HG03196 (cell line): Measurements from ENCODE around the gene PRELID1.
"Not testable (repeated sequence)": the region's sequence is repeated elsewhere in the genome, so short reads cannot be mapped to it uniquely, and the experiment has no call there.

Source experiments
- ATAC-seq: cut with Tn5 transposase; IDR thresholded peaks from one replicate; pipeline ENCODE4 v1.9.1; 2021; ENCODE audit not compliant: unreplicated experiment

The PRELID1 gene

DNA sequence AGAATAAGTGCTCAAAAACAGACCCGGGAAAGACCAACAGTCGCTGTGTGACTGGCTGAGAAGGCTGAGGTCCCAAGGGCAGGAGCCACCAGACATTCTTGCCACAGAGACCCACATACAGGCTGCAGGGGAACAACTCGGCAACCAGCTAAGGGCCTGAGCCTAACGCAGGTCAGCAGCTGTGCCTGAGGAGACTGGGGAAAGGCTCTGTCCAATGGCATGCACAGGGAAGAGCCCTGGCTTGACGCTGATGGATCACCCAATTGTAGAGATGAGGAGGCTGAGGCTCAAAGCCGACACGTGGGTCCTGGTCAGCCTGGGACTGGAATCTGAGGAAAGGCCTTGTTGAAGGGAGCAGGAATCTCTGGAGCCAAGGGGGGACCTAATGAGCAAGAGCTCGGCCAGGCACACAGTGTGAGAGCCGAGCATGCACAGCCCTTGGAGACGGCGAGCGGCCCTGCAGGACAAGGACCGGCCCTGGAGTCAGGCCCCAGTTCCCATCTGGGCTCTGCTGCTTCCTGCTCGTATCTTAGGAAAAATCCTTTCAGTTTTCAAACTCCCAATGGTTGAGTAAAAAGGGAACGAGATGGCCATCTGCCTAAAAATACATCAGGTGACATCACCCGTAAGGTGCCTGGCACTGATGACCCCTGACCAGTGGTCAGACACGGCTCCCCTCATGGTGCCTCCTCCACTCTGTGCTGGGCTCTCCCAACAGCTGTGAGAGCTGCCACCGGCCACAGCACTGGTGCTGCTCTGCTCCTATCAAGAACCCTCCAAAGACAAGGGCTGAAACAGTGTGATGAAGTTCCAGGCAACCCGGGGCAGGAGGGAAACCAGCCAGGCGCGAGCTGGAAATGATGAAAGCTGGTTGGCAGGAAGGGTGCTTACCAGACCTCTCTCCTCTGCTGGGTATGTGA is 31.4 kb downstream of the PRELID1 start:
- no peak for ATAC-seq

DNA sequence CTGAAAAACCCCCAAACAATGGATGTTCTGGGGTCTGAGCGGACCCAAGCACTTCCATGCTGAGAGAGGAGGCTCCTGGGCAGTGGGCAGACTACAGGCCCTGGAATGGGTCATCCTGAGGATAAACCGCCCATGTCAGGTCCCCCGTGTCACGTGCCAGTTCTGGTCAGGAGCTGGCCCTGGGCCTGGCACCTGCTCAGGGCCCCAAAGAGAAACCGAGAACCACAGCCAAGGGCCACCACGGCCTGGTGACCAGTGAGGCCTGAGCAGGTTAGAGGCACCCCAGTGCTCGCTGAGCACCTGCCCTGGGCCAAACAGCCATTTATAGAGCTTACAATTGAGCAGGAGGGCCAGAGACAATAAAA is 32.1 kb downstream of the PRELID1 start:
- no peak for ATAC-seq

DNA sequence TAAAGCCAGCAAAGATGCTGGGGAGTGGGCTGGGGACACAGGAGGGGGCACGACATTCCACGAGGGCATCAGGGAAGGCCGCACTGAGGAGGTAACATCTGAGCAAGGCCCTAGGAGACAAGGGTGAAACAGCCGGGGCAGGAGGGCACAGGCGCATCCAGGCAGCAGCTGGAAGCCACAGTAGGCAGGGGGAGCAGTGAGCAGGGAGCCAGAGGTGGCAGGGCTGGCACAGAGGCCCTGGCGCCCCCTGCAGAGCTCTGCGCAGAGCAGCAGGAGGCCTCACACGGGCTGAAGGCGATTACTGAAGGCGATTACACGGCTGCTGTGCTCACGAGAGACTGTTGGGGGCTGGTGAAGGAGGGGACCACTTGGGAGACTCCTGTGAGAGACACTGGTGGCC is 32.5 kb downstream of the PRELID1 start:
- no peak for ATAC-seq

DNA sequence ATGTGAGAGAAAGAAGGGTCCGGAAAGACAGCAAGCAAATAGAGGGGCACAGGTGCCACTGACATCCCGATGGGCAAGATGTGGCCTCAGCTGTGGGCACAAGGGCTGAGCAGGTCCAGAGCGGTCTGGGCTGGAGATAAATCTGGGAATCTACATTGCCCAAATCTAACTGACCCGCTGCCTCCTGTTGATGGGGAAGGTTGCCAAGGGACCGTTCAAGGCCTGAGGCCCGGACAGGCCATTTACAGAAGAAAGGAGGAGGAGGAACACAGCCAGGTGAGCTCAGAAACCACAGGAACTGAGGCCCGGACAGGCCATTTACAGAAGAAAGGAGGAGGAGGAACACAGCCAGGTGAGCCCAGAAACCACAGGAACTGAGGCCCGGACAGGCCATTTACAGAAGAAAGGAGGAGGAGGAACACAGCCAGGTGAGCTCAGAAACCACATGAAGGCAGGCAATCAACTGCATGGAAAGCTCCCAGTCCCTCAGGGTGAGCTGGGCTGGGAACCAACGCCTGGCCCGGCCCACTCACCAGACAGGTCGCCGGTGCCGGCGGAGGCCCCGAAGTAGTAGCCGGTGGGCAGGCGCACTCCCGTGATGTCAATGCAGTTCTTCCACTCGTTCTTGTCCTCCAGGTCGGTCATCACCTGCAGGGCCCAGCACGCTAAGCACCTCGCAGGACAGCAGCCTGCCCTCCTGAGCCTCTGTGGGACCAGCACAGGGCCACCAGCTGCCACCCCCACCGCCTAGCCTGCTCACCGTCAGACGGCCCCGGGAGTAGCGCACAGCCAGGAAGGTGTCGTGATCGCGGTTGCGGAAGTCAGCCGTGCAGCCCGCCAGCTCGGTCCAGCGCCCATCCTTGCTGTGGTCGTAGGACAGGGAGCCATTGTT is 33.2 kb downstream of the PRELID1 start:
- ATAC-seq = no peak

DNA sequence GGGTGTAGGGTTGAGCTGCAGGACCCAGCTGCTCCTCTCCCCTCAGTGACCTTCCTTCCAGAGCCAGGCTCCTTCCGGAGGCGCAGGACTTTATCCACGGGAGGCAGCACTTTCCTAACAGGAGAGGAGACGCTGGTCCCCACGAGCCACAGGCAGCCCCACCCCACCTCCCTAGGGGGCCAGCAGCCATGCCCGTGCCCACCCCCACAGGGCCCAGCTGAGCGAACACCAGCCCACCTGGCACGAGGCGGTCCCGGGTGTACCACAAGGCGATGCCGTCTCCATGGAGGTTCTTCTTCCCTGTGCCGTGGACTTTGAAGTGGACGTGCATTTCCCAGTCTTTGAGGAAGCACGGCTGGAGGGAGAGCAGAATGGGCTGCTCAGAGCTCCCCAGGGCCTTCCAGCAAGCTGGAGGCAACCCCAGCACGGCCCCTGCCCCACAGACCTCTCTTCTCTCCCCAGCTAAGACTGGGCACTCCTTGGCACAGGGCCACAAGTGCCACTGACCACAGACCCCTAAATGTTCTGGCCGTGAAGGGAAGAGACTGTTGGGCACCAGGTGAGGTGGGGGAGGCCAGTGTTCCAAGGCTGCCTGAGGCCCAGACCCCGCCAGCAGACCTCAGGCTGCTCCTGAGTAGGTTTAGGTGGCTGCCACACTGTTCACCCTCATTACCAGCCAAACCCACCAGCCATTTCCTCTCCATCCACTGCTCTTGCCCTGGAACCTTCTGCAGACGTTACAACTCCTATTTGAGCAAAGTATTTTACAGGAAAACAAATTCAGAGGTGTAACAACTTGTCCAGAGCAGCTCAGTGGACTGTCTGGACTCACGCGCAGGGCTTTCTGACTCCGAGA is 34.9 kb downstream of the PRELID1 start:
- ATAC-seq = no peak

DNA sequence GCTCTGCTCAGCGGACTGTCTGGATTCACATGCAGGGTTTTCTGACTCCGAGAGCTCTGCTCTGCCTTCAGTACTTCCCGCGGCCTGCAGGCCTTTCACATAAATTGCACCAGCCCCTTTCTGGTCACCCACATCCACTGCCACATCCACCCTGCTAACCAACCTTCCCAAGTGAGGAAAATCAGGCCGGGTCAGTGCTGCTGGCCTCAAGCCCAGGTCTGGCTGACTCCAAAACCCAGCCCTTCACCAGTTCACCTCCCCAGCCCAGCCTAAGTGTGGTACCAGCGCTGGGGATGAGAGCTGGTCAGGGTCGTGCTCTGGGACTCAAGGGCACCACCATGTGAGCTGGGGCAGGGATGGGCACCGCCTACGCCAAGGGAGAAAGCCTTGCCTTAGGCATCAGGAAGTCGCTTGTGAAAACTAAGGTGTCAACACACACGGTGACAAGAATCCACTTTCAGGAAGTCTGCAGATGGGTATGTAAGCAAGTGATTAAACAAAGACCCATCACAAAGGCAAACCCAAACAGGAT is 35.6 kb downstream of the PRELID1 start:
- ATAC-seq = no peak

DNA sequence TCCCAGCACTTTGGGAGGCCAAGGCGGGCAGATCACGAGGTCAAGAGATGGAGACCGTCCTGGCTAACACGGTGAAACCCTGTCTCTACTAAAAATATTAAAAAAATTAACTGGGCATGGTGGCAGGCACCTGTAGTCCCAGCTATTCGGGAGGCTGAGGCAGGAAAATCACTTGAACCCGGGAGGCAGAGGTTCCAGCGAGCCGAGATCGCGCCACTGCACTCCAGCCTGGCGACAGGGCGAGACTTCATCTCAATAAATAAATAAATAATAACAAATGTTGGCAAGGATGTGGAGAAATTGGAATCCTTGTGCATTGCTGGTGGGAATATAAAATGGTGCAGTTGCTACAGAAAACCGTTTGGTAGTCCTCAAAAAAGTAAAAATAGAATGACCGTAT is 39.4 kb downstream of the PRELID1 start:
- not testable (repeated sequence) for ATAC-seq

DNA sequence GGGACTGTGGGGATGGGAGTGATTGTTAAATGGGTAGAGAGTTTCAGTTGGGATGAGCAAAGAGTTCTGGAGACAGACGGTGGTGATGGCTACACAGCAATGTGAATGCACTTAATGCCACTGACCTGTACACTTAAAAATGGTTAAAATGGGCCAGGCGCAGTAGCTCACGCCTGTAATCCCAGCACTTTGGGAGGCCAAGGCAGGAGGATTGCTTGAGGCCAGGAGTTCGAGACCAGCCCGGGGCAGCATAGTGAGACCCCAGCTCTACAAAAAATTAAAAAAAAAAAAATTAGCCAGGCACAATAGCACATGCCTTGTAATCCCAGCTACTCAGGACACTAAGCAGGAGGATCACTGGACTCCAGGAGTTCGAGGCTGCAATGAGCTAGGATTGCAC is 40.2 kb downstream of the PRELID1 start:
- ATAC-seq = no peak

DNA sequence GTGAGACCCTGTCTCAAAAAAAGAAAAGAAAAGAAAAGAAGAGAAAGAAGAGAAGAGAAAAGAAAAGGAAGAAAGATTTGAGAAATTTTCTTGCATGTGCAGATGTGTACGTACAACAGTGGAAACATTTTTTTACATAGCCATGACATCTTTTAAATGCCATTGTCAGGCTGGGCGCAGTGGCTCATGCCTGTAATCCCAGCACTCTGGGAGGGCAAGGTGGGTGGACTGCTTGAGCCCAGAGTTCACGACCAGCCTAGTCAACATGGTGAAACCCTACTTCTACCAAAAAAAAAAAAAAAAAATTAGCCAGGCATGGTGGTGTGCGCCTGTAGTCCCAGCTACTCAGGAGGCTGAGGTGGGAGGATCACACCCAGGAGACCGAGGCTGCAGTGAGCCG is 41.3 kb downstream of the PRELID1 start:
- no peak for ATAC-seq

DNA sequence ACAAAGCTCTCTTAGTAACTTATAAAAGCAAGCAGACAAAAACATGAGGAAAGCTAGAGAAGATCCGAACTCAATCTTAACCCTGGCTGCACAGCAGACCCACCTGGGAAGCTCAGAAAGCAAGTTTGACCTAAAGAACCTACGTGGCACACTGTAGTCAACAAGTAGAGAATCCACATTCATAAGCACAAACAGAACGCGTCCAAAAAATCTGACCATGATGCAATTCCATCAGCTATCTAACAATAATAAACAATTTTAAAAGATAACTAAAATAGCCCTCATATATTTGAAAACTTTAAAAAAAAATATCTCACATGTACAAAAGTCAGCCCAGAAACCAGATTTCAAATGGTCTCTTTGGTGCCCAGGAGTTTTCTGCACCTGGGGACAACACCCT is 43.2 kb downstream of the PRELID1 start:
- ATAC-seq = no peak

DNA sequence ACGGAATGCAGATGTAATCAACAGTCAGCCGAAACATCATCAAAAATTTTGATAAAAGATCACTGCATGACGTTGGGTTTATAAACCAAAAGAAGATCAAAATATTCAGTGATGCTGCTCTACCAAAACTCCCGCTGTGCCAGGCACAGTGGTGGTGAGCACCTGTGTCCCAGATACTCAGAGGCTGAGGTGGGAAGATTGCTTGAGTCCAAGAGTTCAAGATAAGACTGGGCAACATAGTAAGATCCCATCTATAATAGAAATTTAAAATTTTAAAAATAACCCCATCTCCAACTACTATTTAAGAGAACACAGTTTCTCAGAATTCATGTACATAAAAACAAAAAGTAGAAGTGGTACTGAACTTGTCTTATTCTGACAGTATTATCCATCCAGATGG is 44.1 kb downstream of the PRELID1 start:
- ATAC-seq = no peak

DNA sequence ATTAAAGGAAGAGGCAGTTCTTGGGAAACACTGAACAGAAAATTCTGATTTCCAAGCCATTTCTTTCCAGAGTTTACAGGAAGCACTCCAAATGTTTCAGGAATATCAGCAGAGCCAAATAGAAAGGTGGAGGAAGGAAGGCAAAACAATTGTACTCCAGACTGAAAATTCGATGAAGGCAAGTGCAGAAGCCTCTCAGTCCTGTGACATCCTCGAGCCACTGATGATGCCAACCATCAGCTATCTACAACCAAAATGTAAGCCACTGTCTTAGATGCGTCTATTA is 45.7 kb downstream of the PRELID1 start:
- no peak for ATAC-seq

DNA sequence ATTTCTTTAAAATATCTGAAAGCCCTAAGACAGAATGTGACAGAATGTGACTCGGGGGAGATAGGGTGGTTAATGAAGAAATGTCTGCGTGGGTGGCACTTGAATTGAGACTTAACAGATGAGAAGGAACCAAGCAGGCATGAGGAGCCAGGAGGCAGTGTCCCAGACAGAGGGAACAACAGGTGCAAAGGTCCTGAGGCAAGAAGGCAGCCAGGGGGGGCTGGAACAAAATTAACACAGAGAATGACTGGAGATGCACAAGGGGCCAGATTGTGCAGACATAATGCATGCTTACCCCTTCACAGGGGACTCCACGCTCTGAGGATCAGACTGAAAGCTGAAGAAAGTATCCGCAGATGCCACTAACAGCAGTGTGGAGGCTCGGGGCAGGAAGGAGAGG is 46.2 kb downstream of the PRELID1 start:
- ATAC-seq = no peak

DNA sequence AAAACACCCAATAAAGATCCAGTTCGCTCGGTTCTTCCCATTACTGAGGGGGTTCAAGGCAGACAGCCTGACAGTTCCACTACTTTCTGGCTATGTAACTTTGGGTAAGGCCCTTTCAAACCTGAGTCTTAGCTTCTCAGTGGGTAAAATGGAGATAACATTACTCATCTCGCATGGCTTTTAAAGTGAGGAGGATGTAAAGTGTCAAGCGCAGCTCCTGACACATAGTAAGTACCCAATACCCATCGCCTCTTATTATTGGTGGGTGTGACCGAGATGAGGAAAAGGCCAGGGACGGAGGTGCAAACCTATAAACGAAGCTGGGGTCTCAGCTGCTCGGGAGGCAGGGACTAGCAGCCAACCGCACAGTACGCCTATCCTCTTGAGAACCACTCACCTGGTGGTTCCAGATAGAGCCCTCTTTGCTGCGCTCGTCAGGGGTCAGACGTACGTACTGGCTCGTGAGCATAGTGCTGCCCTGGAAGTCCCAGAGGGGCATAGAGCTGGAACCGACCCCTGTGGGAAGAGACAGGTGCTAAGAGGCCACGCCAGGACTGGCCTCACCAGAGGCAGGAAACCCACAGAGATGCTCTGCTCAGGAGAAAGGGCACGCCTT is 47.3 kb downstream of the PRELID1 start:
- ATAC-seq = peak; percentile 13

DNA sequence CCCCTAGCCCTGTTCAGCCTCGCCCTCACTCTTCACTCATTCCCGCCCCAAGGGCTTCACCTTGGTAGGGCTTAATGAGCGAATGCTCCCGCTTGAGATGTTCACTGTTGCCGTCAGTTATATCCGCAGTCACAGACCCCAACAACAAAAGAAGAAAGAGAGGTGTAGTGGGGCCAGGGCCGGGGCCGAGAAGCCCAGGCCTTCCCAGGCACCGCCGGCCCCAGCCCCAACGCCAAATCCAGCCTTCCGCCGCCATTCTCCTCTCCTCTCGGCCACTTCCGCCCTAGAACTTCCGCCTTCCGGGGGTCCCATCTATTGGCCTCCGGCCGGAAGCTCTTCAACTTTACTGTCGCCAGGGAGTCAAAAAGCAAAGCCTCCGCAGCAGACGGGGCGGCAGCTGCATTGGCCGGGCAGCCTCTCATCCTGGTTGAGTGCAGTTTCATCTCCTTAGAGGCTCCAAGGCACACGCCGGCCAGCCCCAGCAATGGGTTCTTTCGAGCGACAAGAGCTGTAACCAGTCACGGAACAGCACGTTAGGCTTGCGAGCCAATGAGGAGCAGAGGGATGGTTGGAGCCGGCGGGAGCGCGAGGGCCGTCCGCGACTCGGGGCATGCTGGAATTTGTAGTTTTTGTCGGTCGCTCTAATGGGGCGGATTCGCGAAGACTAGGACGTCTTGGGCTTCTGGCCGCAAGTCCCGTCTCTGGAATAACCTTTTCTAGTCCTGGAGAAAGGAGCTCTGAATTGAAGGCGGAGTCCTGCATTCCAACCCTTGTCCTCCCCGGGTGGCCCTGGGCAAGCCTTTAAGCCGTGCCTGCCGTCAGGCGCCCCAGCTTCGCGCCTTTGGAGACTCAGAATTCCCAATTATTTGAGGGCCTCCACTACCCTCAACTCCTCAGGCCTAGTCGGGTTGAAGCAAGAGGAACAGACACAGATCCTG is 48.1 kb downstream of the PRELID1 start, which contains the start of gene LMAN2:
TSS of gene LMAN2 (minus strand) at position 277 of the 938 bp plus-strand sequence. CDS start at position 256, 21 bp downstream.
- peak; percentile 89 for ATAC-seq

DNA sequence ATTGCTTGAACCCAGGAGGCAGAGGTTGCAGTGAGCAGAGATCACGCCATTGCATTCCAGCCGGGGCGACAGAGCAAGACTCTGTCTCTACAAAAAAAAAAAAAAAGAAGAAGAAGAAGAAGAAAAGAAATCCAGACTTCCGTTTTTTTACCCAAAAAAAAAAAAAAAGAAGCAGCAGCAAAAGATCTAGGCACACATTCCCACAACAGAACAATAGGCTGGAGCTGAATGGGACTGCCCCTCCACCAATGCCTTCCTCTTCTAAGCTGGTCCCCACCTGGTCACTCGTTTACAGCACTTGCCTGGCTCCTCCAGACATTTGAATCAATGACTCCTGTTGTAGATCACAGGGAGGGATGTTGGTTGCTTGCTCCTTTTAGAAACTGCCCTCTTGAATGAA is 49.5 kb downstream of the PRELID1 start:
- no peak for ATAC-seq

DNA sequence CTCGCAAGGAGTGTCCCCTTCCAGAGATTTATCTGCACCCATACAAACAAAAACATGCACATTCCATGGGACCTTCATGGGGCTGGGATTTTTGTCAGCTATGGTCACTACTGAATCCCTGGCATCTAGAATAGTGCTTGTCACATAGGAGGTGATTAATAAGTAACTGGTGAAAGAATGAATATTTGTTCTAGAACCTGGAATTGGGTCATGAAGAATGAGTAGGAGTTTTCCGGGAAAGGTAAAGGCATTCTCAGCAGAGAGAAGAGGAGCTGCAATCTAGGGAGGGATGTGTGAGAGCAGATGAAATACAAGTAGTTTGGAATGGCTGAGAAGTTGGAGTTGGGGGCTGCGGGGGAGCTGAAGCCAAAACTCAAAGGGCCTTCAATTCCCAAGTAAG is 50.7 kb downstream of the PRELID1 start:
- ATAC-seq = no peak

DNA sequence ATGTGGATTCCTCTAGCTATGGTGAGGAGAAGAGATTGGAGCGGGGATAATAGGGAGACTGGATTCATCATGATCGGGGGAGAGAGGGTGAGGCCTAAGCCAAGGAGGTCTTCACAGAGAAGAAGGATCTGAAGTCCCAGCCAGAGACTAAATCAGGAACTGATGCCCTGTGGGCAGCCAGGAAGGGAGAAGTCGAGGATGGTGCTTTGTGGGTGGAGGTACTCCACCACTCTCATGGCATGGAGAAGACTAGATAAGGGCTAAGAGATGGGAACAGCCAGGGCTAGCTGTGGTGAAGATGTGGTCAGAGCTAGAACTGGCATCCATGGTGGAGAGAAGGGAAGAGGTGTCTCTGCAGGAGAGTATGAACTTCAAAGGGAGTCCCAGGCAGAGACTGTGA is 51.1 kb downstream of the PRELID1 start:
- ATAC-seq = no peak

DNA sequence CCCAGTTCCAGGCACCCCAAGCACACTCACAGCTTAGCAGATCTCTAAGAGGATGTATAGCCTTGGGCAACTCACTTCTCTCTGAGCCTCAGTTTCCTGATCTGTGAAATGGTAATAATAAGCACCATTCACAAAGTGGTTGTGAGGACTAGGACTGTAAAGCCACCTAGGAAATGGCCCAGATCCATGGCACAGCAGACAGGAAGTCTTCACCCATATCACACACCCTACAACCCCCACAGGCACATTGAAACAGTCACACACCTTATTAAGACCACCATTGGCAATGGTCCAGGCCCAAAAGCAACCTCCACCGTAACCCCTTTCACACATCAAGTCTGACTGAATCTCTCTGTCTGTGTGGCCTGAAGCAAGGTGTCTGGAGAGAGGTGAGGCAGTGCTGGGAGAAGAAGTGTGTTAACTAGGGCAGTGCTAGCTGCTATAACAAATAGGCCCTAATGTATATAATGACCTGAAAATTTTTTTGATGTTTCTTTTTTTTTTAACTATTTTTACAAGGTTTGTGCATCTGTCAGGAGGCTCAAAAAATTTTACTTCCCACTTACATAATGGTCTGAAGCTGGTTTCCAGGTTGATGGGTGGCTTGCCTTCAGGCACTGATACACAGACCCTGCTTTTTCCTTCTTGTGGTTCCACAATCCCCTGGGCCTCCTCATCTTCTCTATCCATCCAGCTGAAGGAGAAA is 51.7 kb downstream of the PRELID1 start:
- no peak for ATAC-seq
